ENCODE results near the gene TNFRSF8.

The TNFRSF8 gene

GRCh38 chr1:12047120-12047876 is 15.8 kb upstream of the TNFRSF8 start:
- no peak overlapping the region for H3K27ac Mint-ChIP-seq
- H3K4me3 Mint-ChIP-seq: no peak overlapping the region
- peaks cover 17% of the 10 kb centered on the region for H3K4me1 Mint-ChIP-seq
- H3K27me3 Mint-ChIP-seq: no peaks in the 10 kb centered on the region
- DNase-seq (ENCODE audit: low spot score in 2 of 2) (peak in 1 of 2 donors; percentile 41), ATAC-seq (ENCODE audit: low read depth) (peak; percentile 64)
- H3K9me3 Mint-ChIP-seq: no peaks in the 10 kb centered on the region
- H3K36me3 Mint-ChIP-seq: no peaks in the 10 kb centered on the region

- ATAC-seq (ENCODE audit: low read depth): no peak
- no peaks in the 10 kb centered on the region for H3K27me3 Mint-ChIP-seq
Measured at GRCh38 chr1:12048372-12048771, 14.7 kb upstream of the TNFRSF8 start.

GRCh38 chr1:12049616-12050015 is 13.5 kb upstream of the TNFRSF8 start:
- no peak overlapping the region for H3K27ac Mint-ChIP-seq
- no peak overlapping the region for H3K4me3 Mint-ChIP-seq
- DNase-seq (ENCODE audit: low spot score in 2 of 2) (no peak), ATAC-seq (ENCODE audit: low read depth) (peak; percentile 26)
- no peaks in the 10 kb centered on the region for H3K9me3 Mint-ChIP-seq
- no peaks in the 10 kb centered on the region for H3K36me3 Mint-ChIP-seq
- H3K4me1 Mint-ChIP-seq: peaks cover 19% of the 10 kb centered on the region
- no peaks in the 10 kb centered on the region for H3K27me3 Mint-ChIP-seq

More at GRCh38 chr1:12048372-12048771, 14.7 kb upstream of the TNFRSF8 start:
- no peaks in the 10 kb centered on the region for H3K36me3 Mint-ChIP-seq
- H3K4me3 Mint-ChIP-seq: no peak overlapping the region
- DNase-seq (ENCODE audit: low spot score in 2 of 2): no peak
- peaks cover 24% of the 10 kb centered on the region for H3K4me1 Mint-ChIP-seq
- H3K27ac Mint-ChIP-seq: no peak overlapping the region
- H3K9me3 Mint-ChIP-seq: no peaks in the 10 kb centered on the region

GRCh38 chr1:12051361-12051760 is 11.7 kb upstream of the TNFRSF8 start:
- no peak for DNase-seq (ENCODE audit: low spot score in 2 of 2)
- Mint-ChIP-seq H3K9me3 (no peaks in the 10 kb centered on the region), H3K4me3 (no peak overlapping the region), H3K27ac (no peak overlapping the region), H3K36me3 (no peaks in the 10 kb centered on the region), H3K4me1 (peaks cover 12% of the 10 kb centered on the region), H3K27me3 (no peaks in the 10 kb centered on the region)
- no peak for ATAC-seq (ENCODE audit: low read depth)

GRCh38 chr1:12052008-12052573 is 11.0 kb upstream of the TNFRSF8 start:
- peak; percentile 16 for ATAC-seq (ENCODE audit: low read depth)
- Mint-ChIP-seq H3K9me3 (no peaks in the 10 kb centered on the region), H3K4me3 (peak overlapping the region; percentile 37), H3K36me3 (no peaks in the 10 kb centered on the region), H3K27me3 (no peaks in the 10 kb centered on the region), H3K27ac (peak overlapping the region; percentile 88), H3K4me1 (peaks cover 12% of the 10 kb centered on the region)
- no peak for DNase-seq (ENCODE audit: low spot score in 2 of 2)

GRCh38 chr1:12052997-12053686 is 10.0 kb upstream of the TNFRSF8 start:
- H3K4me1 Mint-ChIP-seq: peaks cover 12% of the 10 kb centered on the region
- no peak for DNase-seq (ENCODE audit: low spot score in 2 of 2)
- peak overlapping the region; percentile 88 for H3K27ac Mint-ChIP-seq
- H3K4me3 Mint-ChIP-seq: peak overlapping the region; percentile 32
- no peaks in the 10 kb centered on the region for H3K36me3 Mint-ChIP-seq
- peak; percentile 51 for ATAC-seq (ENCODE audit: low read depth)
- no peaks in the 10 kb centered on the region for H3K9me3 Mint-ChIP-seq
- H3K27me3 Mint-ChIP-seq: no peaks in the 10 kb centered on the region

GRCh38 chr1:12053752-12054548 is 9.2 kb upstream of the TNFRSF8 start:
- H3K9me3 Mint-ChIP-seq: no peaks in the 10 kb centered on the region
- no peaks in the 10 kb centered on the region for H3K27me3 Mint-ChIP-seq
- DNase-seq (ENCODE audit: low spot score in 2 of 2): no peak
- H3K4me3 Mint-ChIP-seq: no peak overlapping the region
- H3K27ac Mint-ChIP-seq: no peak overlapping the region
- H3K36me3 Mint-ChIP-seq: no peaks in the 10 kb centered on the region
- ATAC-seq (ENCODE audit: low read depth): no peak
- peaks cover 12% of the 10 kb centered on the region for H3K4me1 Mint-ChIP-seq

- peaks cover 19% of the 10 kb centered on the region for H3K4me1 Mint-ChIP-seq
Measured at GRCh38 chr1:12055259-12055658, 7.8 kb upstream of the TNFRSF8 start.

GRCh38 chr1:12056331-12056841 is 6.7 kb upstream of the TNFRSF8 start:
- peaks cover 3% of the 10 kb centered on the region for H3K27me3 Mint-ChIP-seq
- no peaks in the 10 kb centered on the region for H3K9me3 Mint-ChIP-seq

More at GRCh38 chr1:12055259-12055658, 7.8 kb upstream of the TNFRSF8 start:
- no peak for ATAC-seq (ENCODE audit: low read depth)
- peaks cover 3% of the 10 kb centered on the region for H3K27me3 Mint-ChIP-seq
- no peak overlapping the region for H3K4me3 Mint-ChIP-seq
- H3K27ac Mint-ChIP-seq: no peak overlapping the region
- no peak for DNase-seq (ENCODE audit: low spot score in 2 of 2)
- H3K9me3 Mint-ChIP-seq: no peaks in the 10 kb centered on the region
- no peaks in the 10 kb centered on the region for H3K36me3 Mint-ChIP-seq

GRCh38 chr1:12057382-12057781 is 5.7 kb upstream of the TNFRSF8 start:
- Mint-ChIP-seq H3K27me3 (peaks cover 9% of the 10 kb centered on the region), H3K4me1 (peaks cover 17% of the 10 kb centered on the region), H3K9me3 (no peaks in the 10 kb centered on the region), H3K4me3 (no peak overlapping the region), H3K27ac (no peak overlapping the region), H3K36me3 (no peaks in the 10 kb centered on the region)
- DNase-seq (ENCODE audit: low spot score in 2 of 2) (no peak), ATAC-seq (ENCODE audit: low read depth) (peak; percentile 24)

More at GRCh38 chr1:12056331-12056841, 6.7 kb upstream of the TNFRSF8 start:
- H3K4me3 Mint-ChIP-seq: no peak overlapping the region
- H3K36me3 Mint-ChIP-seq: no peaks in the 10 kb centered on the region
- no peak overlapping the region for H3K27ac Mint-ChIP-seq
- ATAC-seq (ENCODE audit: low read depth) (no peak), DNase-seq (ENCODE audit: low spot score in 2 of 2) (no peak)
- H3K4me1 Mint-ChIP-seq: peaks cover 19% of the 10 kb centered on the region

GRCh38 chr1:12057940-12058687 is 5.0 kb upstream of the TNFRSF8 start:
- DNase-seq (ENCODE audit: low spot score in 2 of 2) (no peak), ATAC-seq (ENCODE audit: low read depth) (no peak)
- H3K9me3 Mint-ChIP-seq: no peaks in the 10 kb centered on the region
- no peak overlapping the region for H3K4me3 Mint-ChIP-seq
- no peaks in the 10 kb centered on the region for H3K36me3 Mint-ChIP-seq
- no peak overlapping the region for H3K27ac Mint-ChIP-seq
- H3K27me3 Mint-ChIP-seq: peaks cover 13% of the 10 kb centered on the region
- peaks cover 13% of the 10 kb centered on the region for H3K4me1 Mint-ChIP-seq

GRCh38 chr1:12059226-12059625 is 3.9 kb upstream of the TNFRSF8 start:
- Mint-ChIP-seq H3K36me3 (no peaks in the 10 kb centered on the region), H3K9me3 (no peaks in the 10 kb centered on the region), H3K4me1 (peaks cover 20% of the 10 kb centered on the region), H3K4me3 (no peak overlapping the region), H3K27me3 (peaks cover 17% of the 10 kb centered on the region), H3K27ac (no peak overlapping the region)
- DNase-seq (ENCODE audit: low spot score in 2 of 2): no peak
- ATAC-seq (ENCODE audit: low read depth): no peak
